Measurements from ENCODE around the gene OR1J2. TPM values are rescaled to one million over a fixed set of nuclear protein-coding genes. Genes with fewer than 3 reads are reported as not detected.

OR1J2 gene
- total and polyA plus RNA-seq, 9 of the 15 experiments (the other 6 are each of a cell fraction or from before 2014, with no cell fraction given): not detected

GRCh38 chr9:122498883-122499288 is 11.7 kb upstream of the OR1J2 start (continued):
- peak; percentile 36; the same call in 1 of the 2 replicates for TF ChIP-seq REST (IDR thresholded peaks at IDR 0.05; ENCODE audit: borderline replicate concordance)
- TF ChIP-seq REST (CRISPR knock-in tag; IDR thresholded peaks at IDR 0.05; ENCODE audit: low read depth): no peak

- TF ChIP-seq SMC3 (conservative IDR thresholded peaks at IDR 0.05; ENCODE audit: insufficient read depth, low read depth, low read length): no peak
- Histone ChIP-seq H2AFZ (ENCODE audit: low read depth, low read length) (no peak overlapping the region), H3K27me3 (ENCODE audit: control insufficient read depth in 2 of 2, insufficient read depth in 2 of 2, low read length in 2 of 2) (no peaks in the 10 kb centered on the region), H4K20me1 (replicated peaks; ENCODE audit: control insufficient read depth, insufficient read depth, low read length) (no peaks in the 10 kb centered on the region), H3K4me2 (ENCODE audit: insufficient read depth, low read length) (no peak overlapping the region), H3K4me1 (replicated peaks in 1 of 2; ENCODE audit: control insufficient read depth in 2 of 2, insufficient read depth in 2 of 2, low read length in 2 of 2) (no peaks in the 10 kb centered on the region), H3K9me1 (ENCODE audit: control insufficient read depth, insufficient read depth, low read length) (no peaks in the 10 kb centered on the region), H3K9me3 (replicated peaks; ENCODE audit: control insufficient read depth, insufficient read depth, low read depth, low read length) (no peaks in the 10 kb centered on the region), H3K27ac (ENCODE audit: extremely low read depth, low read depth, low read length) (no peak overlapping the region), H3K4me3 (no peak overlapping the region), H3K36me3 (ENCODE audit: control insufficient read depth, insufficient read depth, low read length) (no peaks in the 10 kb centered on the region), H3K79me2 (ENCODE audit: control insufficient read depth, insufficient read depth, low read length) (no peaks in the 10 kb centered on the region), H3K9ac (ENCODE audit: insufficient read depth in 1 of 2, low read depth in 2 of 2, low read length in 2 of 2) (no peak overlapping the region)
- ATAC-seq: no peak
- BruUV-seq (replicated peaks): no TSS peak
- DNase-seq (ENCODE audit: extremely low read depth in 1 of 4, low spot score in 3 of 4): no peak
- ChIA-PET POLR2A (no interaction called here), CTCF (ENCODE audit: low intra/inter-chr PET ratio) (no interaction called here)
- 0% methylated on average over 2 of the region's 2 CpGs for WGBS (ENCODE audit: insufficient coverage, low coverage, missing lambda C conversion rate)
- intact Hi-C loops (cut with micrococcal nuclease) (no loop called here), in situ Hi-C loops (cut with MboI) (no loop called here)
- FAIRE-seq: no peak
These were observed 3.6 kb upstream of the OR1J2 start for GRCh38 chr9:122506964-122507363.

Data from K562 (cell line).